Lung (tissue), 12 donors: ENCODE results near the gene ANTXR1. TPM values are rescaled to one million over a fixed set of nuclear protein-coding genes. Genes with fewer than 3 reads are reported as not detected.

Experiments used
- ATAC-seq: fragments of 200-7000 bp; cut with Tn5 transposase; one replicate; pipeline ENCODE4 v1.9.1; 2020; ENCODE audit warnings: moderate number of reproducible peaks; ENCODE audit not compliant: insufficient read depth, low FRiP score
- DNase-seq, 3 donors: peaks; one replicate each; pipeline ENCODE4 v3.0.0-alpha.2; 2013 to 2017
- H3K27ac ChIP-seq, 2 donors: one replicate each; pipeline ENCODE4 v1.5.1; 2013; ENCODE audit warnings: mild to moderate bottlenecking in 2 of 2, moderate library complexity in 2 of 2, control low read depth in 1 of 2, inconsistent platforms in 1 of 2, low read depth in 1 of 2, low read length in 1 of 2
- H3K27me3 ChIP-seq, 3 donors: one replicate each; pipeline ENCODE4 v1.5.1; 2013; ENCODE audit warnings: low read length in 2 of 3; ENCODE audit not compliant: control insufficient read depth in 3 of 3, insufficient read depth in 3 of 3
- H3K36me3 ChIP-seq, 4 donors: one replicate each; pipeline ENCODE4 v1.5.1; 2013; ENCODE audit warnings: low read length in 4 of 4, mild to moderate bottlenecking in 1 of 4, moderate library complexity in 1 of 4; ENCODE audit not compliant: control insufficient read depth in 4 of 4, insufficient read depth in 4 of 4
- H3K4me1 ChIP-seq, 5 donors: one replicate each; pipeline ENCODE4 v1.5.1; 2013; ENCODE audit warnings: low read length in 5 of 5, mild to moderate bottlenecking in 2 of 5, moderate library complexity in 1 of 5; ENCODE audit not compliant: control insufficient read depth in 5 of 5, insufficient read depth in 5 of 5
- H3K4me3 ChIP-seq: one replicate; pipeline ENCODE4 v1.5.1; 2013; ENCODE audit warnings: mild to moderate bottlenecking, control low read depth, moderate library complexity
- H3K9ac ChIP-seq, 2 donors: one replicate each; pipeline ENCODE4 v1.5.1; 2013; ENCODE audit warnings: low read length in 2 of 2, control low read depth in 1 of 2; ENCODE audit not compliant: insufficient read depth in 1 of 2
- H3K9me3 ChIP-seq, 4 donors: one replicate each; pipeline ENCODE4 v1.5.1; 2013; ENCODE audit warnings: low read length in 3 of 4, mild to moderate bottlenecking in 1 of 4, moderate library complexity in 1 of 4; ENCODE audit not compliant: control insufficient read depth in 4 of 4, insufficient read depth in 3 of 4
- WGBS, 2 donors: extraction: QIAGEN DNeasy Blood & Tissue Kit; methylation state at CpG; one replicate each; pipeline ENCODE4 v1.1.7; 2013; 5-methylcytosine and 5-hydroxymethylcytosine counted together
- polyA plus RNA-seq, 2 donors: library from polyadenylated mRNA; stranded (reverse); fragments of 200-250 nt; gene quantifications; one replicate each; pipeline ENCODE4 v1.2.1, GENCODE V29; 2013
- total RNA-seq, 2 donors: library from RNA; depleted of rRNA in 1 of 2; stranded (reverse); fragments of >200 nt in 1 of 2; gene quantifications; one replicate each; pipeline ENCODE4 v1.2.1, GENCODE V29; 2014 to 2021
- TF ChIP-seq, protein P1 (sequence below): IDR thresholded peaks from 2 replicates; pipeline ENCODE4 v1.5.1; 2012; ENCODE audit warnings: mild to moderate bottlenecking; ENCODE audit errors: control extremely low read depth, extremely low read depth
- donor health status: control.
- donor health status: control.
- donor health status: Bipolar disorder and iron deficiency.
- donor health status: healthy.
- donor health status: DM: yes; HTN: yes; CAD: no.

ANTXR1 gene
- total and polyA plus RNA-seq, 4 donors = 13.4 to 81.0 (median 34.8) TPM

DNA sequence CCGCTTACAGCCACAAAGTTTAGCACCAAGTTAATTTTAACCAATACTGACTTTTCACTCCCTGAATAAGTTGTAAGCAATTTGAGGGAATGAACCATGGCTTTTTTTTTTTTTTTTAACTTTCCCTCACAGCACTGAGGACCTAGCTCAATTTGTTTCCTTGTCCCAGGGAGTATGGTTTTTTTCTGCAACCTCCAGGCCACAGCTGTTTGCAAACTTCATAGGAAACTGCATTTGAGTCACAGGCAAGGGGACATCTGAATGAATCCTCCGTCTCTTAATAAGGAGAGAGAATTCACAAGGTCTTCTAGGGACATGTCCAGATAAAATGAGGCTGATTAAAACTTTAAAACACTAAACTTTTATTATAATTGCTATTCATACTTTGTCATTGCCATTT lies 192.5 kb downstream of the ANTXR1 start:
- ATAC-seq (no peak), DNase-seq (no peak)
- Histone ChIP-seq H3K27ac (no peak overlapping the region), H3K9ac (no peak overlapping the region), H3K27me3 (no peaks in the 10 kb centered on the region), H3K9me3 (no peaks in the 10 kb centered on the region), H3K4me3 (no peak overlapping the region), H3K4me1 (peaks cover 0 to 9% (median 1%) of the 10 kb centered on the region in 5 donors), H3K36me3 (peaks cover 0 to 13% (median 7%) of the 10 kb centered on the region in 4 donors)
- TF ChIP-seq, protein P1, sequence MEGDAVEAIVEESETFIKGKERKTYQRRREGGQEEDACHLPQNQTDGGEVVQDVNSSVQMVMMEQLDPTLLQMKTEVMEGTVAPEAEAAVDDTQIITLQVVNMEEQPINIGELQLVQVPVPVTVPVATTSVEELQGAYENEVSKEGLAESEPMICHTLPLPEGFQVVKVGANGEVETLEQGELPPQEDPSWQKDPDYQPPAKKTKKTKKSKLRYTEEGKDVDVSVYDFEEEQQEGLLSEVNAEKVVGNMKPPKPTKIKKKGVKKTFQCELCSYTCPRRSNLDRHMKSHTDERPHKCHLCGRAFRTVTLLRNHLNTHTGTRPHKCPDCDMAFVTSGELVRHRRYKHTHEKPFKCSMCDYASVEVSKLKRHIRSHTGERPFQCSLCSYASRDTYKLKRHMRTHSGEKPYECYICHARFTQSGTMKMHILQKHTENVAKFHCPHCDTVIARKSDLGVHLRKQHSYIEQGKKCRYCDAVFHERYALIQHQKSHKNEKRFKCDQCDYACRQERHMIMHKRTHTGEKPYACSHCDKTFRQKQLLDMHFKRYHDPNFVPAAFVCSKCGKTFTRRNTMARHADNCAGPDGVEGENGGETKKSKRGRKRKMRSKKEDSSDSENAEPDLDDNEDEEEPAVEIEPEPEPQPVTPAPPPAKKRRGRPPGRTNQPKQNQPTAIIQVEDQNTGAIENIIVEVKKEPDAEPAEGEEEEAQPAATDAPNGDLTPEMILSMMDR = no peak
- 76 to 84% methylated on average over 2 of the region's 2 CpGs for WGBS, 2 donors

DNA sequence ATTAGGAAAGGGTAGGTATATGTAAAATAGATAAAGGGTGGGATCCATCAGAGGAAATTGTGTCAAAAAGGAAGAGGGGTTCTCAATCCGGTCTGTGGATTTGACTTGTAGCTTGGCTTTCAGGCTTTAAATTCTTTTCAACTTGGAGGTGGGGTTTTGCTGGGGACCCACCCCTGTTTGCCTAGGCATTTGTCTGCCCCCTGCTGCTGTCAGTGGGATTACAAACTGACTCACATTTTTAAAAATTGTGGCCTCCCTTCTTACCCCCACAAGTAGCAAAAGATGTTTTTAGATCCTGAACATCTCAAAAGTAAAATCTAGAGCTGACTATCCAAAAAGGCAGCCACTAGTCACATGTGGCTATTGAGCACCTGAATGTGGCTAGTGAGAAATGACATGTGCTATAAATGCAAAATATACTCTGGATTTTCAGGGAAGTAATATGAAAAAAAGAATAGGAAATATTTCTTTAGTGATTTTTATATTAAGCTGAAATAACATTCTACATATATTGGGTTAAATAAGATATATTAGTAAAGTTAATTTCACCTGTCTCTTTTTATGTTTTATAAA lies 195.1 kb downstream of the ANTXR1 start:
- no peak overlapping the region for H3K9ac ChIP-seq
- no peaks in the 10 kb centered on the region for H3K9me3 ChIP-seq
- 90% methylated on average over 1 of the region's 1 CpG for WGBS, 2 donors
- peaks cover 0 to 16% (median 5%) of the 10 kb centered on the region in 4 donors for H3K36me3 ChIP-seq
- H3K27ac ChIP-seq = no peak overlapping the region
- DNase-seq (no peak), ATAC-seq (no peak)
- peaks cover 0 to 4% (median 2%) of the 10 kb centered on the region in 5 donors for H3K4me1 ChIP-seq
- no peak overlapping the region for H3K4me3 ChIP-seq
- TF ChIP-seq, protein P1 = no peak
- H3K27me3 ChIP-seq = no peaks in the 10 kb centered on the region

DNA sequence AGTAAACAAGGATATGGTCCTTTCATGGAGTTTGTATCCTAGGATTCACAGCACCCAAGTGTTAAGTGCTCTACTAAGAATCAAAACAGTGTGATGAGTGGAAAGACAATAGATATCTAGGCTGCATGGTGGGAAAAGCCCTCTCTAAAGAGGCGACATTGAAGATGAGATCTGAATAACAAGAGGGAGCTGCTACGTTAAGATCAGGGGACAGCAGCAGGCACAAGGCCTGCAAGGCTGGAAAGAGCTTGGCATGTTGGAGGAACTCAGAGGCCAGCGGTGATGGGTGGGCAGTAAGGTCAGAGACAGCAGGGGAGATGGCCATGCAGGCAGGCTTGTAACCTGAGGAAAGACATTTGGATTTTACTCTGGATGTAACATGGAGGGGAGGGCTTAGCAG lies 196.5 kb downstream of the ANTXR1 start:
- ATAC-seq (no peak), DNase-seq (no peak)
- H3K4me1 ChIP-seq = peaks cover 1 to 14% (median 10%) of the 10 kb centered on the region in 5 donors
- TF ChIP-seq, protein P1 = no peak
- WGBS, 2 donors = 87 to 92% methylated on average over 3 of the region's 3 CpGs
- H3K27me3 ChIP-seq = no peaks in the 10 kb centered on the region
- H3K36me3 ChIP-seq = peaks cover 0 to 15% (median 5%) of the 10 kb centered on the region in 4 donors
- H3K9me3 ChIP-seq = no peaks in the 10 kb centered on the region
- H3K27ac ChIP-seq = no peak overlapping the region
- no peak overlapping the region for H3K4me3 ChIP-seq
- no peak overlapping the region for H3K9ac ChIP-seq

DNA sequence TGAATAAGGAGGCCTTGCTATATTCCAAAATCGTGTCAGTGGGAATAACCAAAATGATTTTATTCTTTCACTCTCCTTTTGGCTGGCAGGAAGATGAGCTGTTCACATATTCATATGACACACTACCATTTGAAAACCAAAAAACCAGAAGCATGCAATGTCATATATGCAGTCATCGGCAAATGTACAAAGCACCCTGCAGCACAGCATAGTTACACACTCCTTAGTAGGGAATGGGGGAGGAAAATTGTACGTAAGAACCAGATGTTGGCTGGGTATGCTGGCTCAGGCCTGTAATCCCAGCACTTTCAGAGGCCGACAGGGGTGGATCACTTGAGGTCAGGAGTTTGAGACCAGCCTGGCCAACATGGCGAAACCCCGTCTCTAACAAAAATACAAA lies 197.4 kb downstream of the ANTXR1 start:
- Histone ChIP-seq H3K9ac (no peak overlapping the region), H3K9me3 (no peaks in the 10 kb centered on the region), H3K27me3 (no peaks in the 10 kb centered on the region), H3K4me1 (peaks cover 6 to 23% (median 11%) of the 10 kb centered on the region in 5 donors), H3K4me3 (no peak overlapping the region), H3K27ac (no peak overlapping the region), H3K36me3 (peaks cover 0 to 12% (median 5%) of the 10 kb centered on the region in 4 donors)
- TF ChIP-seq, protein P1 = no peak
- no peak for DNase-seq
- ATAC-seq = no peak
- 91 to 94% methylated on average over 6 of the region's 6 CpGs for WGBS, 2 donors
